NCI-H146 treated with DMSO at 0.1 percent for 48 hours (cell line): ENCODE data around the gene CSGALNACT2.
"Not testable (repeated sequence)": the region's sequence is repeated elsewhere in the genome, so short reads cannot be mapped to it uniquely, and the experiment has no call there.

Experiments
- DNase-seq: peaks from one replicate; lab custom pipeline; 2025; ENCODE audit not compliant: unreplicated experiment; lab: John Stamatoyannopoulos, UW

The CSGALNACT2 gene

GRCh38 chr10:43138021-43138756, at the start of gene CSGALNACT2:
Gene CSGALNACT2 (plus strand): TSS chr10:43138445. CDS start chr10:43155150, 16,705 bp downstream.
- DNase-seq: peak; percentile 41

- DNase-seq: no peak
Measured at GRCh38 chr10:43089519-43089918, 48.7 kb upstream of the CSGALNACT2 start.

- DNase-seq: no peak
Measured at GRCh38 chr10:43090188-43090587, 48.1 kb upstream of the CSGALNACT2 start.

- DNase-seq: no peak
Measured at GRCh38 chr10:43090664-43091063, 47.6 kb upstream of the CSGALNACT2 start.

- DNase-seq: no peak
Measured at GRCh38 chr10:43091846-43092245, 46.4 kb upstream of the CSGALNACT2 start.

- peak; percentile 87 for DNase-seq
Measured at GRCh38 chr10:43093423-43094076, 44.7 kb upstream of the CSGALNACT2 start.

- peak; percentile 87 for DNase-seq
Measured at GRCh38 chr10:43094085-43094484, 44.2 kb upstream of the CSGALNACT2 start.

- not testable (repeated sequence) for DNase-seq
Measured at GRCh38 chr10:43099339-43099738, 38.9 kb upstream of the CSGALNACT2 start.

GRCh38 chr10:43099928-43100327, 38.3 kb upstream of the CSGALNACT2 start:
- no peak for DNase-seq

GRCh38 chr10:43100366-43100765, 37.9 kb upstream of the CSGALNACT2 start:
- no peak for DNase-seq

GRCh38 chr10:43102063-43102828, 36.0 kb upstream of the CSGALNACT2 start:
- no peak for DNase-seq

GRCh38 chr10:43105102-43105955, 32.9 kb upstream of the CSGALNACT2 start:
- peak; percentile 78 for DNase-seq

GRCh38 chr10:43105956-43106229, 32.4 kb upstream of the CSGALNACT2 start:
- DNase-seq: no peak

GRCh38 chr10:43106256-43107091, 31.8 kb upstream of the CSGALNACT2 start:
- no peak for DNase-seq

- no peak for DNase-seq
Measured at GRCh38 chr10:43108951-43109350, 29.3 kb upstream of the CSGALNACT2 start.

GRCh38 chr10:43109671-43110249, 28.5 kb upstream of the CSGALNACT2 start:
- no peak for DNase-seq

GRCh38 chr10:43110338-43111071, 27.7 kb upstream of the CSGALNACT2 start:
- DNase-seq: no peak

- no peak for DNase-seq
Measured at GRCh38 chr10:43111101-43111500, 27.1 kb upstream of the CSGALNACT2 start.

- DNase-seq: no peak
Measured at GRCh38 chr10:43111921-43112607, 26.2 kb upstream of the CSGALNACT2 start.
